HG02588 (cell line): Measurements from ENCODE around the gene EHD4.

Experiments
- ATAC-seq: cut with Tn5 transposase; IDR thresholded peaks from one replicate; pipeline ENCODE4 v1.9.1; 2021; ENCODE audit warnings: mild to moderate bottlenecking, moderate library complexity; ENCODE audit not compliant: unreplicated experiment

The EHD4 gene

GRCh38 chr15:41862515-41863116, 109.7 kb downstream of the EHD4 start:
- no peak for ATAC-seq

- ATAC-seq: no peak
Measured at GRCh38 chr15:41861736-41862356, 110.5 kb downstream of the EHD4 start.

- no peak for ATAC-seq
Measured at GRCh38 chr15:41860049-41860828, 112.1 kb downstream of the EHD4 start.

- no peak for ATAC-seq
Measured at GRCh38 chr15:41858756-41859155, 113.6 kb downstream of the EHD4 start.

- ATAC-seq: no peak
Measured at GRCh38 chr15:41857316-41857715, 115.0 kb downstream of the EHD4 start.

GRCh38 chr15:41856716-41857115, 115.6 kb downstream of the EHD4 start:
- no peak for ATAC-seq

- no peak for ATAC-seq
Measured at GRCh38 chr15:41856262-41856661, 116.1 kb downstream of the EHD4 start.

GRCh38 chr15:41855261-41855961, 116.9 kb downstream of the EHD4 start:
- no peak for ATAC-seq

- ATAC-seq: no peak
Measured at GRCh38 chr15:41854443-41854842, 117.9 kb downstream of the EHD4 start.

- no peak for ATAC-seq
Measured at GRCh38 chr15:41853831-41854230, 118.5 kb downstream of the EHD4 start.

GRCh38 chr15:41852736-41853590, 119.4 kb downstream of the EHD4 start:
- no peak for ATAC-seq

GRCh38 chr15:41851755-41852370, 120.5 kb downstream of the EHD4 start:
- no peak for ATAC-seq

- no peak for ATAC-seq
Measured at GRCh38 chr15:41851167-41851523, 121.2 kb downstream of the EHD4 start.

GRCh38 chr15:41850482-41851166, 121.7 kb downstream of the EHD4 start:
- no peak for ATAC-seq

- ATAC-seq: no peak
Measured at GRCh38 chr15:41849861-41850260, 122.5 kb downstream of the EHD4 start.

- no peak for ATAC-seq
Measured at GRCh38 chr15:41849204-41849603, 123.2 kb downstream of the EHD4 start.

GRCh38 chr15:41848631-41849030, 123.7 kb downstream of the EHD4 start:
- no peak for ATAC-seq

GRCh38 chr15:41847981-41848380, 124.4 kb downstream of the EHD4 start:
- no peak for ATAC-seq

GRCh38 chr15:41847206-41847605, 125.2 kb downstream of the EHD4 start:
- no peak for ATAC-seq
